HG03571 (cell line): ENCODE data around the gene ADCY2.

Source experiments
- ATAC-seq: cut with Tn5 transposase; IDR thresholded peaks from one replicate; pipeline ENCODE4 v1.9.1; 2021; ENCODE audit not compliant: unreplicated experiment

ADCY2 gene

DNA sequence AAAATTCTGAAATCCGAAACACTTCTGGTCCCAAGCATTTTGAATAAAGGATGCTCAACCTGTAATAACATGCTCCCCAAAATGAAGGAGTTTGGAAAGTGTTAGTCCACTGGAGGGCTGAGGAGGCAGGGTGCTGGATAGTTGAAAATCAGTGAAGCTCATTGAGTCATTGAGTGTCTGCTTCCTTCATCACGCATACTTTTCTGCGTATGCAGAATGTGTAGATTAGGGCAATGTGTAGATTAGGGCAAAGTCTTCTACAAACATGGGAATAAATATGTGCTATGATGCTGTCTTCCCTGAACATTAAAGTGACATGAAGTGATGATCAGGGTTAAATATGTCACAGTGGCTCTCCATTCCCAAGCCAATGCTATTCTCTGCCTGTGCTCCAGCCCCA is 261.2 kb downstream of the ADCY2 start:
- no peak for ATAC-seq

DNA sequence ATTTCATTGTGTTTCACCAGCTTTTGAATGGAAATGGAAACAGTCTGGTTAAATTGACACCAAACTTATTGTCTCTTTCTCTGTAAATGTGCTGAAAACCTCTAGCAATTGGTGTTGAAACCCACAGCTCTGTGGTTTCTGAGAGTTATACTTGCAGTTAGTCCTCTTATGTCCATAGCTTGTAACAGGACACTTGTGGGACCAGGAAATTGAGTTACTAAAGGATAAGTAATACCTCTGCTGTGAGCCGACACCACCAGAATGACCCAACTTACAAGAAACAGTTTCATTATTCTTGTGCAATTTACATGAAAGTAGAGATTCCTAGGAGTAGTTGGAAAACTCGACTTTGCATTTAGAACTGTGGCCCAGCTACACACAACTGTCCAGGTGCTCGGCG is 263.5 kb downstream of the ADCY2 start:
- ATAC-seq: no peak

DNA sequence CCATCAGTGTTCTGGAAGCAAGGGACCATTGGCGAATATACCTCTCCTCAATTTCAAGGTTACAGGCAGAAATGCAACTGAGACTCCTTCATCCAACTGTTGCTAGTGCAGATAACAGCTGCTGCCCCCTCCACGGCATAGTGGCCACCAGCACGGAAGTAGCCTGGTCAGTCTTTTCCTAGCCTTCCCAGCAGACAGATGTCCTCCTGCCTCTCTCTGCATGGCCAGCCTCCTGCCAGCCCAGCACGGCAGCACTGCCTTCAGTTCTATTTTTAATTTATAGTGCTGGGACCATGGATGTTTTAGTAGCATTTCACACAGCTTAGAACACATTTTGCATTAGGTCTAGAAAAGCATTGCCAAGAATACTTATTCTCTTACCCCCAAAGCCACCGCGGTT is 266.4 kb downstream of the ADCY2 start:
- ATAC-seq: no peak

DNA sequence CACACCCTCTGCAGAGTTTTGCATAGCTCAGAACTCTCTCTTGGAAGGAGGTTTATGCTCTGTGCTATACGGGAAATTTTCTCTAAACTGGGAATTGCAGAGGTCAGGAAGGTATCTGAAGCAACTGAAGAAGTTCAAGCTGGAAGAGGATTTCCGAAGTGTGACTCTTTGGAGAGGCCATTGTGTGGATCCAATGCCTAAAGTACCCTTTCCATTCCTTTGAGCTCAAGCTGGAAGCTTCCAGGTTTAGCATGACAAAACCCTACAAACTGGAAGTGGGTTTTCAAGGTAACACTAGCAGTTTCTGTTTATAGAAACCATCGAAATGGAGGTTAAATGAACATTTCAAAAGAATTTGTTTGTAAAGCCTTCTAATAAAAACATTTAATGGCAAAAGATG is 267.9 kb downstream of the ADCY2 start:
- no peak for ATAC-seq

DNA sequence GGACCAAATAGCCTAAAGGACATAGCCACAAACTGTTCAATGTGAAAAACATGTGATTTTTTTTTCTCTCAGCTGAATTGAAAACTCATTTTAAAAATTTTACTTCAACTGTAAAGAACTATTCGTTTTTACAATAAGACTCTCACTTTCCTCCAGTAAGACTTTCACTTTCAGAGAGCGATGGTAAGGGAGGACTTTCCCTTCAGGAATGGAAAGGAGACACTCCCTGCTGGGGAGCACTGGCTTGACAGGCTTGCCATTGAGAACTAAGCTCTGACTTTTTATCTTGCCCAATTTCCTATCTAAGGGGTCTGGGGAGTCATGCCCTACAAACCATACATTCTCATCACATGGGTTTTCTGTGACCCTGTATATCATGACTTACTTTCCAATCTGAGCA is 268.3 kb downstream of the ADCY2 start:
- no peak for ATAC-seq

DNA sequence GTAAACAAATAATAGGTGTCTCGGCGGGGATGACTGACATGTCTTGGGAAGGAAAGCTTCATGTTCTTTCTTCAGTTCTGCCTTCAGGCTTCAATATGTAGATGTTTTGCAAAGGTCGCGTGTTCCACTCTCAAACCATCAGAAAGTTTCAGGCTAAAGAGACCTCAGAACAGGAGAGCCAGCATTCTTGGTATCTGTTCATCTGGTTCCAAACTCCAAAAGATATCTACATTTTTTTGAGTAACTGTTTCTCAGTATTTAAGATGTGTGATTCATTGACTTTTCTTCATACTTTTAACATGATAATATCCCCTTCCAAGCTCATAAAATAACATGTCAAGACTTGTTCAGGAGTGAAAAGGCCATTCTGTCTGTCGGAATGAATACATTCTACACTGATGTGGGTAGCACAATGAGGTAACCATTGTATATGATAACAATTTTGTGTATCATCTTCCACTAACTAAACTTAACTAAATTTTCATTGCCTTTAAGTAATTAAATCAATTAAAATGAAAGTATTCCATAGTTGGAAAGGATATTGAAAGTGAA is 271.4 kb downstream of the ADCY2 start:
- no peak for ATAC-seq

DNA sequence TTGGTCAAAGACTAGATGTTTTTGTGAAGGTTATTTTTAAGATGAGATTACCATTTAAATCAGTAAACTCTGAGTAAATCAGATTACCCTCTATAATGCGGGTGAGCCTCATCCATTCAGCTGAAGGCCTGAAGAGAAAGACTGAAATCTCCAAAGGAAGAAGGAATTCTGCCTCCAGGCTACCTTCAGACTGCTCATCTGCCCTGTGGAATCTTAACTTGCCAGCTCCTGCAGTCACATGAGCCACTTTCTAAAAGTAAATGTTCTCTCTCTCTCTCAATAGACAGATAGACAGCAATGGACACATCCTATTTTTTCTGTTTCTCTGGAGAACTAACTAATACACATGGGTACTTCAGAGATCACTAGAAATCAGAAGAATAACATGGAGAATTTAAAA is 272.2 kb downstream of the ADCY2 start:
- ATAC-seq: no peak

DNA sequence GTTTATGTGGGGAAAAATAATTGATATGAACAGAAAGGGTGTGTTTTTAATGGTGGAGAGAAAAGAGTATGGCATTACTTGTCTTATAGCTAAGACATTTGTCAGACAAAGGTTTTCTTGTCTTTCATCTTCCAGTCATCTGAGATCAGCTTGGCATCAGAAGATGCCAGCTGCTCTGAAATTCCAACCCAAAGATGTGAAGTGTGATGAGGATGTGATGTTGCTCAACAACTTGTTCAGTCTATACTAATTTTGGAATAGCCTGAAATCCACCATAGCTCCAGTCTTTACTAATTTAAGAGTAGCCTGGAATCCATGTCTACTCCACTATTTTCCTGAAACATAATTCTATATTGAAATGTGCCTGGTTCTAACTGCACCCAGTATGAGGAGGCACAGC is 272.7 kb downstream of the ADCY2 start:
- ATAC-seq: no peak

DNA sequence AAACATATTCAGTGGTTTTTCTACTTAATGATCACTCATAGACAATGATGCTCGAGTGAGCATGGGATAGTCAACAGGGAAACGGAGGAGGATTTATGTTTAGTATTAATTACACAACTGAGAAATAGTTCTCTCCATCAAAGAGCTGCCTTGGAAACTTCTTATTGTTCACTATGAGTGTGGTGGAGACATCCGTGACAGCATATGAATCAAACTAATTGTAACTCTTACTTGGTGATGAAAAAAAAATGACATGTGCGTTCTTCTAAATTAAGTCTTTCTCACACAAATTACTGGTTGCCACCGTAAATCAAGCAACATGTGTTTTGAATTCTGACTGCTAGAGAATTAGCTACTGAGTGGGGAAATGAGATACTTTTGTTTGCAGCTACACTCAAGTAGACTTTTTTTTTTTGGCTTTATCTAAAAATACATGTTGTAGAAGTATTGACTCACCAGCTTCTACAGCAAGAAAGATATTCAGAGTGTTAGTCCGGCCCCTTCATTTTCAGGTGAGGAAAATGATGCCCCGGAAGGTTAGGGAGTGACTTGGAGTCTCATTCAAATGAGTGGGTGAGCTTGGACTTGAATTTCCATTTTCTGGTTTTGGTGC is 275.5 kb downstream of the ADCY2 start:
- ATAC-seq: no peak

DNA sequence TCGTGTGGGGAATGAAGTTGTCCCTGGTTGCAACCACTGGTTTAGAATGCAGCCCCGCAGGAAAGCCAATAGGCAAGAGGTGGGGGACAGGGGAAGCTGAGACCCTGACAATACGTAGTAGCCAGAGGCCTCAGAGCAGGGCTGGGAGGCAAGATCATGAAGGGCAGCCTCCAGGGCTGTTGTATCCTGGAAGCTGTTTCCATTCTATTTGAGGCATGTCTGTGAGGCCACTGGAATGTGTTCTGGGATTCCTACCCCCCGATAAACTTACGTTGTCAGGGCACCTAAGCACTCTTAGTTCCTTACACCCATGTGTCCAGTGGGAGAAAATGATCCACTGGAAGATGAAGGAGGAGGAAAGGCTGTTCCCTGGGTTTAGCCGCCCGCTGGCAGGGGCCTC is 277.7 kb downstream of the ADCY2 start:
- ATAC-seq: no peak

DNA sequence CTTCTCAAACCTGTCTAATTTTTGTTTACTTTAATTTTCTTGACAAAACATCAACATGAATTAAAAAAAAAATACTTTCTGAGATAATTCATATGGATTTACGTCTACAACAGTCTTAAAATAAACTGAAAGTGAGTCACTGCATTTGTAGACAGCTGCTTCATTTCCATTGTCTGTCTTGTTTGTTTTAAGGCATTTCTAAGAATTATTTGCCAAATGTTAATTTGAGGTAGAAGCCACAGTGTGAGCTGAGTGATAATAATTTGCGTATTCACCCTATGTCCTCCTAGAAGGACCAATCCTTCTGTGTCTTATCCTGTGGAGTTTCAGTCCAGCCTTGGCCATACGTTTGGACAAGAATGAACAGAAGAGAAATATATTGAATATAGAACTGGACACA is 280.5 kb downstream of the ADCY2 start:
- ATAC-seq: no peak

DNA sequence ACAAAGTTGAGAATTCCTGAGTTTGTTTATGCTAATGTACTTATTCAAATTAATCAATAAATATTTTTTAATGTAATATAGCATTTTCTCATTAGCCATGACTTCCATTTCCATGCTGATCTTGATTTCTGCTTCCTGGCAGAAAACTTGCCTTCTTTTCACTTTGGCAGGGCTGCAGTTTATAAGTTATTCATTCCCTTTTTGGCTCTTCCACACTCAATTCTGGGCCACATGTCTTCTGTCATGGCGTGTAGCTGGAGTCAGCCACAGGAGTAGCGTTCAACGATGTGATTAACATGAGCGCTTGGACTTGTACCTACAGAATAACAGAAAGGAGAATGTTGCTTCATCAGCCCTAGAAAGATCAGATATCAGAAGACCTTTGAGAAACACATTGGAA is 282.1 kb downstream of the ADCY2 start:
- no peak for ATAC-seq

DNA sequence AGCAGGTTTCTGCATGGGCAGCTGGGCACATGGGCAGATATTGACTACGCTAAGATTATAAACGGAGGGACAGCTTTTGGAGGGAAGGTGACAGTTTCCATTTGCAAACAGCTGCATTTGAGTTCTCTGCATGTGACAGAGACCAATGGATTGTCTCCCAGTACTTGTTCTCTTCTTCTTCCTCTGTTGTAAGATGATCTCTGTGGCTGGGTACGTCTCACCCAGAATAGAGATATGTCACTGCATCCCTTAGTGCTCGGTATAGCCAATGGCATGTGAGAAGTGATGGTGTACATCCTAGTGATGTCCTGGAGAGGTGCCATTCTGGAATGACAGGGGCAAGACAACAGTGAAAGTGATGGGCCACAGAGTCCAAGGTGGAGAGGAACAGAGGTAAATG is 283.7 kb downstream of the ADCY2 start:
- ATAC-seq: no peak

DNA sequence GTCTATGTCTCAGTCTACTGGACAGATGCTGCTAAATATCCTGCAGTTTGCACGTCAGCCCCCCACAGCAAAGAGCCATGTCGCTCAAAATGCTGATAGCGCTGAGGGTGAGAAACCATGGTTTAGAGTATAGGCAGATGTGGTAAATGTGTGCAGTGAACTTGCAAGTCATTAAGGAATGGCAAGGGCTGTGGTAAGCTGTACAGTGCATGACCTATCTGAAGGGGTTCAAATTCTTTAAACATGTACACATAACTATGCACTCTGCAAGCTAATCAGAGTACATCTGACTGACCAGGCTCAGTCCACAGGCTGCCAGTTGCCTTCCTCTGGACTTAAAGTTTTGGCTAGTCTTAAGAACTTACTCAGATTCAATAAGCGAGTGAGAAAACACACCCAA is 284.3 kb downstream of the ADCY2 start:
- no peak for ATAC-seq

DNA sequence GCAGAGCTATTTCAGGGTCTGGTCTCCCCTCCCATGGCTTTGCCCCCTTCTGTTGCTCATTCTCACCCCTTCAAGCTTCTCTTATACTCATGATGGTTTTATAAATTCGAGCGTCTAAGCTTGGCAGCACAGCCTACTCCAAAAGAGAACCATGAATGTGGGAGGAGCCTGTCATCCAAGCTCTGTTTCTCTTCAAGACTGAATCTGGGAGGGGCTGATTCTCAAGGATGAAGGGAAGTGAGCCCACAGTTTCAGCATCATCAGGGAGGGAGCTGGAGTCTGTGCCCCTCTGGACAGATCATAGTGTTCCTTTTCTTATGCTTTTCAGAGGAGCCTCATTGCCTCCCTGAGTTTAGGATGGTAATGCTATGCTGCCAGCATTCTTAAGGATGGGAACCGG is 286.4 kb downstream of the ADCY2 start:
- ATAC-seq: no peak

DNA sequence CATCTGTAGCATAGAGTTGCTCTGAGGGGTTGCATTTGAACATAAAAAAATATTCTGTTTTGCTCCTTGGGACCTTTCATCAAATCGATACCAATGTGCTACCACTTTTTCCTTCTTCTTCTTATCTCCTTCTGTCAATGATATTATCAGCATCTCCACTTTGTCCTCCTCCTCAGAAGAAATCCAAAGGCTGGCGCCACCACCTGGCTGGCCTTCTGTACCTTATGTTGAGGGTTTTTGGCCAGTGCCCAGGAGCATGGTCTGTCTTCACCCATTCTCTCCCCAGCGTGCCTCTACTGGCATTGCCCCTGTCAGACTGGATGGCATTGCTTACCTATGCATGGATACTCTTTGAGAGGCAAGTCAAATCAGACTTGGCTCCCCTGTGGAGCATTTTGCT is 287.8 kb downstream of the ADCY2 start:
- no peak for ATAC-seq

DNA sequence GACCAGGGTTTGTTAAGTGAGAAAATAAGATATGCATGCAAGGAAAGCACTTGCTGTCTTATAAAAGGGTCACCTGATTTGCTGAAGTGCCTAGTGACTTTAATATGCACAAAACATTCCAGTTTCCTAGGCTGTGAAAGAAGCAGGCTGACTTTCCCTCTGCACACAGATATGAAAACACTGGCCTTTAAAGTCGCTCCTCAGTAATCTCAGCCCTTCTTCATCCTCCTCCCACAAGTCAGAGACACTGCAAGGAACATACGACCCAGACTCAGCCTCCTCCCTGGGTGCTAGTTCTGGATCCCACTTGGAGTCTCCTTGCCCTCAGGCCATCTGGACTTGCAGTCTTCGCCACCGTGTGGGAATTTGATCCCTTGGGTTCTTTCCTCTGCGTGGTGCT is 288.9 kb downstream of the ADCY2 start:
- ATAC-seq: no peak

DNA sequence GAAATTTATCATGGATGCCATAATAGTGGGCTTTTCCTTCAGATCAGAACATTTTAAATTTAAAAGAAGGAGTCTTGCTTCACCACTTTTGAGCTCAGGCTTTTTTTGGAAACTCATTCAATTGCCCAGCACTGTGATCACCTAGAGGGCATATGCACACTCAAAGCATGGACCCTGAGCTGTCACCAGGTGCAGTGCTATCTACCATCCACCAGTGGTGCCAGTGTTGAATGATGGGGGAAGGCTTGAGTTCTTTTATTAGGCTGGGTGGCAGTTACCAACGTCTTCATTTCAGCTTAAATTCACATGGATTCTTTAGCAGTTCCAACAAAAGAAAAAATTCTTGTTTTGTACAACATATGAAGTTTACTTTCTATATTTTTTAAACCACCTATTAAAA is 290.9 kb downstream of the ADCY2 start:
- no peak for ATAC-seq

DNA sequence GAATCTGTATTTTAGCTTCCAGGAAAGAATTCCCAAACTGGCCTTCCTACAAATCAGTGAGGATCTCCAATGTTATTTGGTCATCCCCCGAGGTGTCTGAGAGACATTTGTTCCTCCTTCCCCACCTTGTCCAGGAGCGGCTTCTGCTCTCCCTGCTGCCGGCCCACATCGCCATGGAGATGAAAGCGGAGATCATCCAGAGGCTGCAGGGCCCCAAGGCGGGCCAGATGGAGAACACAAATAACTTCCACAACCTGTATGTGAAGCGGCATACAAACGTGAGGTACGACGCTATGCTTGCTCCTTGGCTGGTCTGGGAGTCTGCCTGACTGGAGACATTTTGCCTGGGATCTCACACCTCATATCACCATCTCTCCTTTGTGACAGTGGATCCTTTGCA is 294.6 kb downstream of the ADCY2 start:
- ATAC-seq: no peak

DNA sequence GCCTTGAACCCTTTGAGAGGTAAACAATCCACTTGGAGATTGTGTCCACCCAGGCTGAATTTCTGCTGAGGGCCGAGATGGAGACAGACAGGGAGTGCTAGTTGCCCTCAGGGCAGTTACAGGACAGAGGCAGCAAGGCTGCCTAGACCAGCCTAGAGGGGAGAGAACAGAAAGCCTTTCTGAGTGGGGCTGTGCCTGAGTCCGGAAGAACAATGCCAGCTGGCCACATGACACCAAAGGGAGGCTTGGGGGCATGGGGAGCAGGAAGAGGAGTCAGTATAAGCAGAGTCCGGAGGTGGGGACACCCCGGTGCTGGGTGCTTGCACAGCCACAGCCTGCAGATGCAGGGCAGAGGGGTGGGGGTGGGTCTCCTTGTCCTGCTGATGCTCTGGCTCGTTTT is 309.3 kb downstream of the ADCY2 start:
- ATAC-seq: no peak

DNA sequence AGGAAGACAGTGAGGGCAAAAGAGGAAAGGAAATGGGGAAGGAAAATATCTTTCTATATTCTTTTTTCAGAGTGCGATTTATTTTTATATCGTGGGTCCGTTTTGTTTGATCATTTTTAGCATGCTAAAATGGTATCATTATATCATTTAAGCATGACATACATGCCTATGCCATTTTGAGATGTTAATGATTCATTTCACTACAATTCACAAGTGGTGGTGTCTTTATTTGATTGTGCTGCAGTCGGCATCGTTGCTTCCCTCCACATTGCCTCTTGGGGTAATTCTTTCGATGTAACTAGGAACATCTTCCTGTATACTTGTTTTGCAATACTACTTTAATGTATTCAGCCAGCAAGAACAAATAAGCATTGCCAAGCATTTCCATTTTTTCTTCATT is 309.8 kb downstream of the ADCY2 start:
- no peak for ATAC-seq

DNA sequence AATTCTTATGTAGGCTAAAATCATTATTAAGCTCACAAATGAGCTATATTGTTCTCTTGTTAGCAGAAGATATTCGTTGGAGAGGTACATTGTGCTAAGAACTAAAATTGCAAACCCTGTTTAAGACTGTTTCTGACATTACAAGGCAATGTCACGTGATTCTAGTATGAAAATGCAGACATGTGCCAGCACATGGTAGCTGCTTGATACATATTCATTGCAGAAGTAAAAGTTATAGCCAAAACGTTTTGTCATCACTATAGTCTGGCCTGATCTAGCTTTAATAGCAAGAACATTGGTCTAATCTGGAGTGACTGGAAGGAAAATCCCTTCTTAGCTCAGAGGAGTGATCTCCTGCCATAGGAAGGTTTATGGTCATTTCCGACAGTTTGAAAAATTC is 310.3 kb downstream of the ADCY2 start:
- ATAC-seq: no peak

DNA sequence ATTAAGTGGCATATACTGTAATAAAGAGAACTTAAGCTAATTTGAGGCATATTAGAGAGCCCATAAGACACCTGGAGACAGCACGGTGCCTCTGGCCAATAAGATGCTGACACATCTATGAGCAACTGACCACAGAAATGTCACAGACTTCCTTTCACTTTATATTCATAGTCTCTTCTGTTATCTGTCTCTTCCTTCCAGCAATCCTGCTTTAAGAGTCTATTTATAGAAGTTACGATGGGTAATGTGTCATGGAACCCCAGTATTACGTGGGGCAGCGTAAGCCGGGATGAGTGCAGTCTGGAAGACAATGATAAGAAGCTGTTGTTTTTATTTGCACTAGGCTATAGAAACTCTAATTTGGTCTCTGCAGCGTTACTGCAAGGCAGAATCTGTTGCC is 318.2 kb downstream of the ADCY2 start:
- ATAC-seq: no peak

DNA sequence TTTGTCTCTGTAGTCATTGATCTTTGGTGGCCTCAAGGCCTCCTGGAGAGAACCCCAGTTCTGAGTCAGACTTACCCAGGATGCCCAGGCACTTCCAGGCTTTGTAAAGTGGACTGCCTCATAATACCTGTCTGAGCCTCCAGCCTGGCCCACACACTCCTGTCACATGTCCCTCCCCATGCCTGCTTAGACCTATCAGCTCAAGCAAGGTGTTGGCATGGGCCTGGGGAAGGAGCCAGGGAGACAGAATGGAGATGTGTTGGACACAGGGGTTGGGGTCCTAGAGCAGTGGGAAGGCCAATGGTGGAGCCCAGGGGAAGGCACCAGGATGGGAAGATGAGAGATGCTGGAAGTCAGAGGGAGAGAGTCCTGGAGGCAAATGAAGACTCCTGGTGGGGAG is 318.8 kb downstream of the ADCY2 start:
- no peak for ATAC-seq
